K562 (cell line): ENCODE data around the gene SMC1A. TPM values are rescaled to one million over a fixed set of nuclear protein-coding genes. Genes with fewer than 3 reads are reported as not detected.
A peak's percentile ranks its signal among the peaks of the same experiment; 100 is the strongest.

Source experiments
- ATAC-seq: fragments of 200-7000 bp; cut with Tn5 transposase; 3 replicates; pipeline ENCODE4 v1.9.1; 2020; ENCODE audit warnings: moderate library complexity
- BruUV-seq: library from RNA; stranded (reverse); fragments of 400-500 nt; replicated peaks from 2 replicates; lab custom pipeline; 2021; lab: Mats Ljungman, UMichigan
- CTCF ChIA-PET: fragments of 300-600 bp; formaldehyde crosslinking; extraction: SDS; loops from one replicate; lab custom pipeline; 2021; ENCODE audit warnings: low intra/inter-chr PET ratio; lab: Yijun Ruan, JAX
- POLR2A ChIA-PET: fragments of 300-600, 350-650 bp; sonication (Branson Sonifier 250); formaldehyde crosslinking; extraction: SDS; loops from one replicate; lab custom pipeline; 2021; ENCODE audit warnings: antibody characterized with exemption, inconsistent platforms; lab: Yijun Ruan, JAX
- DNase-seq, 4 experiments: peaks; one replicate each; pipeline versions ENCODE4 v3.0.0 to v3.0.0-alpha.2; 2011 to 2018; ENCODE audit warnings: low spot score in 3 of 4, mixed read lengths in 3 of 4; ENCODE audit errors: extremely low read depth in 1 of 4
- FAIRE-seq: peaks from 2 replicates; lab custom pipeline; 2011; peaks lifted over from hg19 to GRCh38; lab: Jason Lieb, UNC
- H2AFZ ChIP-seq: 2 replicates; pipeline ENCODE4 v1.6.0; 2011; ENCODE audit warnings: low read depth, low read length, control low read depth, inconsistent platforms
- H3K27ac ChIP-seq: fragments of 200-600 bp; 3 replicates; pipeline ENCODE4 v1.8.0; 2011; ENCODE audit warnings: low read depth, mild to moderate bottlenecking, control low read depth, inconsistent platforms, low read length, moderate library complexity, mixed read lengths; ENCODE audit errors: extremely low read depth
- H3K27me3 ChIP-seq, 2 experiments: fragments of 300-600 bp in 1 of 2; 2 replicates in 1 of 2; 3 replicates in 1 of 2; pipeline versions ENCODE4 v1.6.0 to v1.8.0; 2011; ENCODE audit warnings: inconsistent platforms in 2 of 2, low read length in 2 of 2, mild to moderate bottlenecking in 1 of 2, mixed read lengths in 1 of 2, moderate library complexity in 1 of 2; ENCODE audit not compliant: control insufficient read depth in 2 of 2, insufficient read depth in 2 of 2
- H3K36me3 ChIP-seq: fragments of 300-600 bp; 3 replicates; pipeline ENCODE4 v1.8.0; 2011; ENCODE audit warnings: mild to moderate bottlenecking, low read length, inconsistent platforms; ENCODE audit not compliant: control insufficient read depth, insufficient read depth
- H3K4me1 ChIP-seq, 2 experiments: fragments of 200-600 bp in 1 of 2; replicated peaks in 1 of 2; 2 replicates in 1 of 2; 3 replicates in 1 of 2; pipeline versions ENCODE4 v1.5.1 to v1.8.0; 2011; ENCODE audit warnings: inconsistent platforms in 2 of 2, low read length in 2 of 2, mild to moderate bottlenecking in 1 of 2, mixed read lengths in 1 of 2, moderate library complexity in 1 of 2; ENCODE audit not compliant: control insufficient read depth in 2 of 2, insufficient read depth in 2 of 2
- H3K4me2 ChIP-seq: 2 replicates; pipeline ENCODE4 v1.6.1; 2011; ENCODE audit warnings: low read length, control low read depth, inconsistent platforms, mixed read lengths; ENCODE audit not compliant: insufficient read depth
- H3K4me3 ChIP-seq: fragments of 200-600 bp; sonication (generic), shearing (Covaris generic); 2 replicates; pipeline ENCODE4 v1.5.1; 2016; ENCODE audit warnings: control low read depth, inconsistent platforms
- H3K79me2 ChIP-seq: fragments of 200-600 bp; 3 replicates; pipeline ENCODE4 v1.8.0; 2011; ENCODE audit warnings: low read length, inconsistent platforms; ENCODE audit not compliant: control insufficient read depth, insufficient read depth
- H3K9ac ChIP-seq, 2 experiments: 2 replicates each; pipeline versions ENCODE4 v1.6.0 to v1.6.1; 2011; ENCODE audit warnings: low read depth in 2 of 2, low read length in 2 of 2, control low read depth in 1 of 2, inconsistent platforms in 1 of 2, mild to moderate bottlenecking in 1 of 2, mixed read lengths in 1 of 2; ENCODE audit not compliant: insufficient read depth in 1 of 2
- H3K9me1 ChIP-seq: one replicate; pipeline ENCODE4 v1.6.0; 2011; ENCODE audit warnings: inconsistent platforms, mild to moderate bottlenecking, low read length, moderate library complexity; ENCODE audit not compliant: control insufficient read depth, insufficient read depth
- H3K9me3 ChIP-seq: replicated peaks from 2 replicates; pipeline ENCODE4 v1.5.1; 2011; ENCODE audit warnings: low read depth, low read length, inconsistent platforms; ENCODE audit not compliant: control insufficient read depth, insufficient read depth
- H4K20me1 ChIP-seq: replicated peaks from 2 replicates; pipeline ENCODE4 v1.6.1; 2011; ENCODE audit warnings: low read length, inconsistent platforms, mixed read lengths; ENCODE audit not compliant: control insufficient read depth, insufficient read depth
- CBFA2T3 ChIP-seq: fragments of 450-650 bp; IDR thresholded peaks from 2 replicates; pipeline ENCODE4 v1.6.1; 2017
- CREB1 ChIP-seq, 2 experiments: sonication (generic) in 1 of 2; formaldehyde crosslinking in 1 of 2; IDR thresholded peaks; 2 replicates each; pipeline versions ENCODE4 v1.6.1 to v1.8.0; 2012 to 2022; ENCODE audit warnings: inconsistent platforms in 1 of 2, mild to moderate bottlenecking in 1 of 2, missing genetic modification reagents in 1 of 2, moderate library complexity in 1 of 2
- E2F4 ChIP-seq: sonication (generic); formaldehyde crosslinking; IDR thresholded peaks from 2 replicates; pipeline ENCODE4 v1.8.0; 2022; ENCODE audit warnings: mild to moderate bottlenecking, low read depth, missing genetic modification reagents
- EGR1 ChIP-seq: fragments of 450-650 bp; conservative IDR thresholded peaks from 2 replicates; pipeline ENCODE4 v1.6.1; 2017; ENCODE audit warnings: mild to moderate bottlenecking
- HDAC1 ChIP-seq, 2 experiments: fragments of 450-650 bp; IDR thresholded peaks; 2 replicates each; pipeline ENCODE4 v1.6.1; 2016 to 2017; ENCODE audit warnings: inconsistent platforms in 1 of 2, mild to moderate bottlenecking in 1 of 2, moderate library complexity in 1 of 2
- HNRNPLL ChIP-seq: fragments of 200-400 bp; formaldehyde crosslinking; IDR thresholded peaks from 2 replicates; pipeline ENCODE4 v1.6.1; 2017; ENCODE audit warnings: low read length, low read depth, mild to moderate bottlenecking; ENCODE audit not compliant: poor library complexity, severe bottlenecking
- KDM4B ChIP-seq, 2 experiments: fragments of 450-650 bp in 1 of 2; sonication (generic) in 1 of 2; IDR thresholded peaks; 2 replicates each; pipeline ENCODE4 v1.6.1; 2016 to 2017; ENCODE audit warnings: borderline replicate concordance in 2 of 2, antibody characterized with exemption in 1 of 2, low read depth in 1 of 2, mild to moderate bottlenecking in 1 of 2
- MITF ChIP-seq: IDR thresholded peaks from 2 replicates; pipeline ENCODE4 v1.6.1; 2014; ENCODE audit warnings: antibody characterized with exemption
- NRF1 ChIP-seq, 2 experiments: fragments of 450-650 bp; IDR thresholded peaks in 1 of 2; conservative IDR thresholded peaks in 1 of 2; 2 replicates each; pipeline ENCODE4 v1.6.1; 2014; ENCODE audit warnings: mild to moderate bottlenecking in 2 of 2
- POLR2AphosphoS2 ChIP-seq: IDR thresholded peaks from 2 replicates; pipeline ENCODE4 v1.6.1; 2012; ENCODE audit warnings: low read length, improper control_type of control experiment
- RBM15 ChIP-seq: fragments of 200-400 bp; formaldehyde crosslinking; IDR thresholded peaks from 2 replicates; pipeline ENCODE4 v1.6.1; 2018; ENCODE audit warnings: mild to moderate bottlenecking, low read length, moderate library complexity; ENCODE audit not compliant: insufficient read depth
- RFX5 ChIP-seq: IDR thresholded peaks from 2 replicates; pipeline ENCODE4 v1.6.1; 2011; ENCODE audit warnings: low read depth, mild to moderate bottlenecking, improper control_type of control experiment, low read length
- SIX5 ChIP-seq, 2 experiments: IDR thresholded peaks; 2 replicates each; pipeline ENCODE4 v1.6.1; 2011; ENCODE audit warnings: low read length in 2 of 2, borderline replicate concordance in 1 of 2, low read depth in 1 of 2, mild to moderate bottlenecking in 1 of 2, moderate library complexity in 1 of 2; ENCODE audit not compliant: insufficient read depth in 1 of 2
- SMARCC2 ChIP-seq: fragments of 450-650 bp; IDR thresholded peaks from 2 replicates; pipeline ENCODE4 v1.6.1; 2017; ENCODE audit warnings: antibody characterized with exemption, moderate library complexity, mild to moderate bottlenecking, low read depth
- USF1 ChIP-seq: sonication (generic); formaldehyde crosslinking; IDR thresholded peaks from 2 replicates; pipeline ENCODE4 v1.9.0; 2022; ENCODE audit warnings: mild to moderate bottlenecking, missing genetic modification reagents
- ZEB2 ChIP-seq: fragments of 450-650 bp; IDR thresholded peaks from 2 replicates; pipeline ENCODE4 v1.6.1; 2016
- ZKSCAN8 ChIP-seq: fragments of 200-800 bp; sonication (Bioruptor generic); IDR thresholded peaks from 2 replicates; pipeline ENCODE4 v1.6.1; 2016; ENCODE audit warnings: missing genetic modification characterization, missing compliant biosample characterization
- ZNF124 ChIP-seq: sonication (generic); formaldehyde crosslinking; IDR thresholded peaks from 2 replicates; pipeline ENCODE4 v1.8.1; 2022; ENCODE audit warnings: missing genetic modification reagents
- ZNF717 ChIP-seq: fragments of 250-450 bp; sonication (Bioruptor Pico); IDR thresholded peaks from 2 replicates; pipeline ENCODE4 v1.5.0; 2021
- WGBS: fragments of 100-300 bp; shearing (Covaris generic); methylation state at CpG from one replicate; pipeline ENCODE4 v1.1.6; 2016; ENCODE audit warnings: low coverage, mixed read lengths; ENCODE audit not compliant: insufficient coverage; ENCODE audit errors: missing lambda C conversion rate; 5-methylcytosine and 5-hydroxymethylcytosine counted together
- in situ Hi-C: fragments of 300-500 bp; cut with MboI; formaldehyde crosslinking; loops from 4 replicates; pipeline ENCODE4 v1.15.0; 2018; ENCODE audit warnings: inconsistent platforms, mixed read lengths
- intact Hi-C: fragments of 100-400 bp; cut with micrococcal nuclease; formaldehyde crosslinking; loops from 2 replicates; pipeline ENCODE4 v1.14.2; 2022
- polyA plus RNA-seq, 8 experiments: library from polyadenylated mRNA; depleted of rRNA in 4 of 8; stranded (reverse) in 5 of 8; unstranded in 3 of 8; fragments of >200 nt; fragmentation: Nextera tagmentation in 2 of 8; fragmentation: Illumina TruSeq in 1 of 8; extraction: Ambion mirVana in 2 of 8; extraction: Trizol in 1 of 8; gene quantifications; 2 replicates each; pipeline versions ENCODE4 v1.2.1 to v1.2.3, GENCODE V29; 2011 to 2014; ENCODE audit warnings: inconsistent platforms in 1 of 8, missing spikeins in 1 of 8
- total RNA-seq, 7 experiments: library from RNA; depleted of rRNA in 6 of 7; stranded (reverse); fragments of >200 nt in 6 of 7; fragmentation: Illumina TruSeq in 2 of 7; extraction: Trizol in 2 of 7; gene quantifications; 2 replicates each; pipeline versions ENCODE4 v1.2.1 to v1.2.3, GENCODE V29; 2011 to 2021; ENCODE audit warnings: low replicate concordance in 1 of 7

The SMC1A gene
- total and polyA plus RNA-seq, 9 of the 15 experiments (the other 6 are each of a cell fraction or from before 2014, with no cell fraction given): 28.5 to 126 (median 71.2) TPM

GRCh38 chrX:53422861-53423306, 430 bp upstream of the SMC1A start, which contains the start of gene RIBC1 (continued):
- peak; percentile 7 for TF ChIP-seq HNRNPLL
- TF ChIP-seq SIX5 (IDR thresholded peaks at IDR 0.05; ENCODE audit: borderline replicate concordance in 1 of 2, insufficient read depth in 1 of 2, low read depth in 1 of 2, low read length in 2 of 2): no peak
- 0 out of 2 replicates have a peak, but pooled peaks have one; percentile 6 for TF ChIP-seq RFX5
- TF ChIP-seq, all 486 proteins: peak for 5

- WGBS: 0% methylated on average over 7 of the region's 15 CpGs
- POLR2A ChIA-PET: interaction anchor here (0.6 to 4.1 kb wide), 22 partner anchors 9 to 339 kb away, joined by 3 to 37 read pairs (median 4); partner anchors contain the start of gene HSD17B10
- in situ Hi-C loops: no loop called here
- TF ChIP-seq USF1 (CRISPR knock-in tag) (no peak), EGR1 (no peak), CBFA2T3 (no peak), E2F4 (CRISPR knock-in tag) (peak; percentile 88), ZKSCAN8 (CRISPR knock-in tag) (no peak), ZEB2 (no peak), HDAC1 (IDR thresholded peaks at IDR 0.05) (peak in 1 of 2 experiments; percentile 53; a peak in 2 of 4 replicates), ZNF124 (no peak), SMARCC2 (0 out of 2 replicates have a peak, but pooled peaks have one; percentile 20), KDM4B (IDR thresholded peaks at IDR 0.05; ENCODE audit: borderline replicate concordance in 2 of 2, low read depth in 1 of 2) (no peak), ZNF717 (CRISPR knock-in tag) (no peak), NRF1 (conservative IDR thresholded peaks at IDR 0.05 in 1 of 2, IDR thresholded peaks at IDR 0.05 in 1 of 2) (no peak), RBM15 (no peak), POLR2AphosphoS2 (no peak), MITF (no peak), CREB1 (IDR thresholded peaks at IDR 0.05) (no peak), CREB1 (CRISPR knock-in tag; IDR thresholded peaks at IDR 0.05) (0 out of 2 replicates have a peak, but pooled peaks have one; percentile 9)
Measured at GRCh38 chrX:53421772-53422085, 725 bp downstream of the SMC1A start.

More at GRCh38 chrX:53421772-53422085, 725 bp downstream of the SMC1A start:
- DNase-seq (no peak), ATAC-seq (no peak; the same call in 2 of the 3 replicates), FAIRE-seq (no peak)
- Histone ChIP-seq H3K9ac (peak overlapping the region; percentile 100), H3K4me3 (peak overlapping the region; percentile 90), H3K4me1 (peaks cover 4 to 9% of the 10 kb centered on the region in 2 experiments; a peak in 4 of 5 replicates), H4K20me1 (peaks cover 19% of the 10 kb centered on the region), H3K4me2 (peak overlapping the region; percentile 93), H3K36me3 (peaks cover 35% of the 10 kb centered on the region), H2AFZ (peak overlapping the region; percentile 95), H3K9me3 (no peaks in the 10 kb centered on the region), H3K79me2 (peaks cover 56% of the 10 kb centered on the region), H3K9me1 (no peaks in the 10 kb centered on the region), H3K27me3 (no peaks in the 10 kb centered on the region), H3K27ac (peak overlapping the region; percentile 100)
- CTCF ChIA-PET: interaction anchor here (0.6 kb wide), 1 partner anchor 1740 kb away, joined by 3 read pairs; no protein-coding TSS in a partner anchor
- intact Hi-C loops: no loop called here
- BruUV-seq: no TSS peak
